OCI-LY1 (cell line): ENCODE results near the gene KAT7.
A peak's percentile ranks its signal among the peaks of the same experiment; 100 is the strongest.

Source experiments
- H2AFZ ChIP-seq: fragments of 200-600 bp; sonication (generic), shearing (Covaris generic); 2 replicates; pipeline ENCODE4 v1.6.0; 2014; ENCODE audit warnings: antibody characterized with exemption, mild to moderate bottlenecking, low read length
- H3F3A ChIP-seq: fragments of 200-600 bp; sonication (generic), shearing (Covaris generic); 2 replicates; pipeline ENCODE4 v1.6.0; 2014; ENCODE audit warnings: mild to moderate bottlenecking, antibody characterized with exemption, low read length, moderate library complexity; ENCODE audit not compliant: insufficient read depth
- H3K27ac ChIP-seq: fragments of 200-600 bp; sonication (generic); 2 replicates; pipeline ENCODE4 v1.5.1; 2014; ENCODE audit warnings: low read length, mixed run types, mild to moderate bottlenecking, low read depth; ENCODE audit not compliant: poor library complexity, severe bottlenecking
- H3K27me3 ChIP-seq: fragments of 200-600 bp; sonication (generic); 2 replicates; pipeline ENCODE4 v1.6.0; 2014; ENCODE audit warnings: antibody characterized with exemption, mild to moderate bottlenecking, low read length, moderate library complexity; ENCODE audit not compliant: insufficient read depth
- H3K36me3 ChIP-seq: fragments of 200-600 bp; sonication (generic); 2 replicates; pipeline ENCODE4 v1.6.1; 2014; ENCODE audit warnings: mild to moderate bottlenecking, antibody characterized with exemption, low read length, moderate library complexity, mixed read lengths; ENCODE audit not compliant: insufficient read depth
- H3K4me1 ChIP-seq: fragments of 200-600 bp; sonication (generic); 2 replicates; pipeline ENCODE4 v1.5.1; 2014; ENCODE audit warnings: mild to moderate bottlenecking, low read length, moderate library complexity; ENCODE audit not compliant: insufficient read depth, severe bottlenecking
- H3K4me2 ChIP-seq: fragments of 200-600 bp; sonication (generic), shearing (Covaris generic); 2 replicates; pipeline ENCODE4 v1.6.1; 2014; ENCODE audit warnings: low read length
- H3K4me3 ChIP-seq: fragments of 200-600 bp; sonication (generic); 2 replicates; pipeline ENCODE4 v1.5.1; 2014; ENCODE audit warnings: low read length, low read depth, mild to moderate bottlenecking, mixed read lengths; ENCODE audit not compliant: poor library complexity, severe bottlenecking
- H3K79me2 ChIP-seq: fragments of 200-600 bp; shearing (Covaris generic); 2 replicates; pipeline ENCODE4 v1.6.1; 2016; ENCODE audit warnings: mixed run types, low read length, mixed read lengths; ENCODE audit not compliant: insufficient read depth
- H3K9ac ChIP-seq: fragments of 200-600 bp; sonication (generic), shearing (Covaris generic); 2 replicates; pipeline ENCODE4 v1.6.1; 2014; ENCODE audit warnings: mild to moderate bottlenecking, low read length, mixed read lengths
- H3K9me2 ChIP-seq: fragments of 200-600 bp; sonication (generic), shearing (Covaris generic); 2 replicates; pipeline ENCODE4 v1.6.1; 2014; ENCODE audit warnings: low read depth, mild to moderate bottlenecking, low read length, mixed read lengths
- H3K9me3 ChIP-seq: fragments of 200-600 bp; shearing (Covaris generic); 2 replicates; pipeline ENCODE4 v1.6.1; 2014; ENCODE audit warnings: low read length, mixed read lengths
- H4K20me1 ChIP-seq: fragments of 200-600 bp; sonication (generic), shearing (Covaris generic); 2 replicates; pipeline ENCODE4 v1.6.0; 2016; ENCODE audit warnings: mild to moderate bottlenecking, low read length; ENCODE audit not compliant: insufficient read depth
- CTCF ChIP-seq: fragments of 200-600 bp; sonication (generic), shearing (Covaris generic); IDR thresholded peaks from 2 replicates; pipeline ENCODE4 v1.5.1; 2017; ENCODE audit warnings: mild to moderate bottlenecking, antibody characterized with exemption, low read length, moderate library complexity, mixed read lengths
- EZH2 ChIP-seq: fragments of 200-600 bp; sonication (generic), shearing (Covaris generic); IDR thresholded peaks from 2 replicates; pipeline ENCODE4 v1.8.0; 2017; ENCODE audit warnings: borderline replicate concordance, mixed run types, mild to moderate bottlenecking, antibody characterized with exemption, low read length, moderate library complexity, mixed read lengths

KAT7 gene

GRCh38 chr17:49783791-49784190, 4.7 kb upstream of the KAT7 start:
- Histone ChIP-seq H3K4me2 (no peak overlapping the region), H4K20me1 (no peaks in the 10 kb centered on the region), H3K4me3 (no peak overlapping the region), H3K36me3 (no peaks in the 10 kb centered on the region), H2AFZ (no peak overlapping the region), H3K4me1 (peaks cover 9% of the 10 kb centered on the region), H3K9me3 (no peaks in the 10 kb centered on the region), H3K27me3 (no peaks in the 10 kb centered on the region), H3F3A (no peaks in the 10 kb centered on the region), H3K9me2 (no peaks in the 10 kb centered on the region), H3K27ac (no peak overlapping the region), H3K9ac (no peak overlapping the region), H3K79me2 (no peaks in the 10 kb centered on the region)
- TF ChIP-seq CTCF (no peak), EZH2 (no peak)

DNA sequence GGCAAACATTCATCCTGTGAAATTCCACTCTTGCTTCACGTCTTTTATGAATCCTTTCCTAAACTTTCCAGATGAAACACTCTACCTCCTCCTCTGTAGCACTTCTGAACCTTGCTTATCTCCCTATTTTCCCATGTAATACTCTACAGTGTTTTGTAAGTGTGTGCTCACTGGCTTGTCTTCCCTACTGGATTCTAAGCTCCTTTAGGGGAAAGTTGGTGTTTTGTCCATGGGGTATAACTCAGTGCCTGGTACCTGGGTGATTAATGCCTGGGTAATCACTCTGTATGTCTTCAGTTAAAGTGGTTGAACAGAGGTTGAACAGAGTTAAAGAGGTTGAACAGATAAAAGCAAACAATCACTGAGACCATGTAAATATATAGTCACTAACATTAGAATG, 3.8 kb upstream of the KAT7 start:
- no peaks in the 10 kb centered on the region for H4K20me1 ChIP-seq
- peaks cover 5% of the 10 kb centered on the region for H3K79me2 ChIP-seq
- H3K4me3 ChIP-seq, result no peak overlapping the region
- H3F3A ChIP-seq, result no peaks in the 10 kb centered on the region
- no peak overlapping the region for H3K9ac ChIP-seq
- H3K9me2 ChIP-seq, result no peaks in the 10 kb centered on the region
- H3K4me2 ChIP-seq, result no peak overlapping the region
- TF ChIP-seq CTCF (no peak), EZH2 (no peak)
- no peak overlapping the region for H3K27ac ChIP-seq
- H2AFZ ChIP-seq, result no peak overlapping the region
- H3K27me3 ChIP-seq, result no peaks in the 10 kb centered on the region
- peaks cover 3% of the 10 kb centered on the region for H3K36me3 ChIP-seq
- H3K4me1 ChIP-seq, result peaks cover 14% of the 10 kb centered on the region
- H3K9me3 ChIP-seq, result no peaks in the 10 kb centered on the region

DNA sequence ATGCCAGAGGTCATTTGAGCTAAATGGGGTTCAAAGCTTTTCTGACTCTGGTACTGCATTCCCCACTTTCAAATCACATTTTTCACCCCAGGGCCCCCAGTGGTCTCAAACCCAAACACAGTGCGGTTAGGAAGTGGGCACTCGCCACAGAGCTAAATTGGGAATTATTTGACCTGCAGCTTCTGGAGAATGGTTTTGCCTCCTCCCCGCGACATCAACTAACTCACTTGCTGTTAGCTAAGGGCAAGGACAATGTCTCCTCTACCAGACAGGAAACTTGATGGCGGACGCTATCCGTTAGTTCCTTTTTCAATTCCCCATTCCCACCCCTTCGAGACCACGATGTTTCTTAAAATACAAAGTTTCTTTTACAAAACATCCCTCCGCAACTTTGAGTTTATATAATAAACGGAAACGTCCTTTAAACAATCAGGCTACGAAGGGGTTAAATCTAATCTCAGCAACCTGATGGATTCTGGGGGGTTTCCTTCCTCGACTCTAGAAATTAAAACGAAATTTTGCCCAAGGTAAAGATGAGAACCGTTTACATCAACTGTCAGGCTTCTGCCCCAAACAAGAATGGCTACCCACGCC, 500 bp upstream of the KAT7 start:
- TF ChIP-seq EZH2, result no peak
- TF ChIP-seq CTCF, result no peak
- peaks cover 33% of the 10 kb centered on the region for H3K36me3 ChIP-seq
- no peaks in the 10 kb centered on the region for H3F3A ChIP-seq
- peaks cover 35% of the 10 kb centered on the region for H3K79me2 ChIP-seq
- H4K20me1 ChIP-seq, result no peaks in the 10 kb centered on the region; the same call in 1 of the 2 replicates
- no peaks in the 10 kb centered on the region for H3K27me3 ChIP-seq
- no peaks in the 10 kb centered on the region for H3K9me2 ChIP-seq
- H3K9ac ChIP-seq, result peak overlapping the region; percentile 71
- H3K27ac ChIP-seq, result peak overlapping the region; percentile 69
- peak overlapping the region; percentile 83 for H3K4me3 ChIP-seq
- peak overlapping the region; percentile 76 for H2AFZ ChIP-seq
- H3K4me2 ChIP-seq, result peak overlapping the region; percentile 90
- H3K9me3 ChIP-seq, result no peaks in the 10 kb centered on the region
- peaks cover 23% of the 10 kb centered on the region for H3K4me1 ChIP-seq
